ENCODE results near the gene RNF215. TPM values are rescaled to one million over a fixed set of nuclear protein-coding genes. Genes with fewer than 3 reads are reported as not detected.

RNF215 gene
- total RNA-seq, 1 experiment from 2014 or later, result 12.8 TPM

- no TSS peak for BruUV-seq (replicated peaks)
- POLR2A ChIA-PET, result no interaction called here
- Mint-ChIP-seq H3K36me3 (ENCODE audit: insufficient read depth, unreplicated experiment) (peaks cover 72% of the 10 kb centered on the region), H3K27me3 (ENCODE audit: insufficient read depth, unreplicated experiment) (no peaks in the 10 kb centered on the region), H3K4me3 (ENCODE audit: unreplicated experiment) (no peak overlapping the region), H3K9me3 (ENCODE audit: unreplicated experiment) (no peaks in the 10 kb centered on the region), H3K4me1 (ENCODE audit: low read depth, unreplicated experiment) (peaks cover 11% of the 10 kb centered on the region), H3K27ac (ENCODE audit: unreplicated experiment) (no peak overlapping the region)
- Histone ChIP-seq H3K36me3 (ENCODE audit: control insufficient read depth, insufficient read depth, low read length) (peaks cover 8% of the 10 kb centered on the region), H3K4me1 (peaks cover 6% of the 10 kb centered on the region), H3K27me3 (replicated peaks; ENCODE audit: control insufficient read depth, insufficient read depth, low read length) (no peaks in the 10 kb centered on the region), H3K9me3 (no peaks in the 10 kb centered on the region), H3K4me3 (ENCODE audit: low read depth, low read length) (no peak overlapping the region)
- intact Hi-C loops (cut with micrococcal nuclease; ENCODE audit: unreplicated experiment), result no loop called here
- CTCF ChIA-PET, result no interaction called here
- TF ChIP-seq CTCF (IDR thresholded peaks at IDR 0.05; ENCODE audit: insufficient read depth in 1 of 2, low read depth in 1 of 2, low read length in 1 of 2, severe bottlenecking in 1 of 2, unreplicated experiment in 1 of 2), result no peak
- no peak for DNase-seq
Measured at GRCh38 chr22:30347255-30347892, 39.8 kb downstream of the RNF215 start.

GRCh38 chr22:30344447-30345200 lies 42.6 kb downstream of the RNF215 start:
- H3K27ac Mint-ChIP-seq (ENCODE audit: unreplicated experiment), result no peak overlapping the region
- H3K36me3 ChIP-seq (ENCODE audit: control insufficient read depth, insufficient read depth, low read length), result peaks cover 8% of the 10 kb centered on the region

More at GRCh38 chr22:30344447-30345200, 42.6 kb downstream of the RNF215 start:
- Mint-ChIP-seq H3K4me3 (ENCODE audit: unreplicated experiment) (no peak overlapping the region), H3K27me3 (ENCODE audit: insufficient read depth, unreplicated experiment) (no peaks in the 10 kb centered on the region), H3K36me3 (ENCODE audit: insufficient read depth, unreplicated experiment) (peaks cover 69% of the 10 kb centered on the region), H3K9me3 (ENCODE audit: unreplicated experiment) (no peaks in the 10 kb centered on the region), H3K4me1 (ENCODE audit: low read depth, unreplicated experiment) (no peaks in the 10 kb centered on the region)
- intact Hi-C loops (cut with micrococcal nuclease; ENCODE audit: unreplicated experiment), result no loop called here
- TF ChIP-seq CTCF (IDR thresholded peaks at IDR 0.05; ENCODE audit: insufficient read depth in 1 of 2, low read depth in 1 of 2, low read length in 1 of 2, severe bottlenecking in 1 of 2, unreplicated experiment in 1 of 2), result no peak
- CTCF ChIA-PET, result no interaction called here
- Histone ChIP-seq H3K4me1 (no peaks in the 10 kb centered on the region), H3K27me3 (replicated peaks; ENCODE audit: control insufficient read depth, insufficient read depth, low read length) (no peaks in the 10 kb centered on the region), H3K9me3 (no peaks in the 10 kb centered on the region), H3K4me3 (ENCODE audit: low read depth, low read length) (no peak overlapping the region)
- no peak for DNase-seq
- no TSS peak for BruUV-seq (replicated peaks)
- POLR2A ChIA-PET, result no interaction called here

Measured in Caco-2 (cell line).